ENCODE results near the gene COL4A2.

GRCh38 chr13:110400786-110401533, 93.9 kb downstream of the COL4A2 start:
- TF ChIP-seq CTCF (IDR thresholded peaks at IDR 0.05; ENCODE audit: low read length) (no peak), EZH2 (IDR thresholded peaks at IDR 0.05; ENCODE audit: borderline replicate concordance, low read length) (no peak)
